Upper lobe of left lung (tissue), 4 donors: ENCODE measurements around the gene PSTPIP2.

ENCODE experiments used
- EP300 ChIP-seq, 4 donors: sonication (generic); formaldehyde crosslinking; IDR thresholded peaks; one replicate each; pipeline ENCODE4 v1.5.1; 2017; ENCODE audit warnings: antibody characterized with exemption in 4 of 4, control low read depth in 2 of 4
- POLR2A ChIP-seq, 4 donors: fragments of 450-650 bp; IDR thresholded peaks; one replicate each; pipeline ENCODE4 v1.5.1; 2016 to 2017; ENCODE audit warnings: antibody characterized with exemption in 4 of 4, mild to moderate bottlenecking in 2 of 4
- POLR2AphosphoS5 ChIP-seq, 2 donors: sonication (generic); formaldehyde crosslinking; IDR thresholded peaks; one replicate each; pipeline ENCODE4 v1.5.1; 2017; ENCODE audit warnings: antibody characterized with exemption in 2 of 2
- TF ChIP-seq, protein P1 (sequence below), 6 experiments: fragments of 450-650 bp in 4 of 6; fragments of 200-600 bp in 2 of 6; sonication (generic) in 2 of 6; IDR thresholded peaks; one replicate each; pipeline ENCODE4 v1.5.1; 2016 to 2019; ENCODE audit warnings: antibody characterized with exemption in 6 of 6

DNA sequence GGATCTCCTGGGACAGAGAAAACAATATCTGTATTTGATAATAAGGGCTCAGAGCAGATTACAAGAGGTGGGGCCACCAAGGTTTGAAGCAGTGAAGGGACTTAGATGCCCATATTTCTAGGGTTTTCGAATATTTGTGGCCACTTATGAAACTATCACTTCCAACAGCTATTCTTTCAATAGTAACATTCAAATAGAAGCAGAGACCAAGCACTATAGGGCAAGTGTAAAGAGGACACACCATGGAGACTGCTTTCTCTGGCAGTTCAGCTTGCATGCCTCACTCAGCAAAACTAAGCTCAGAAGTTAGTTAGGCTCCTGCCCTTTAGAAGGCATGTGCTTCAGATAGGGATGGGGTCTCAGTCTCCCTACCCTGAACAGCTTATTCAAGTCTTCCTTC is 10.3 kb downstream of the PSTPIP2 start:
- TF ChIP-seq, protein P1, sequence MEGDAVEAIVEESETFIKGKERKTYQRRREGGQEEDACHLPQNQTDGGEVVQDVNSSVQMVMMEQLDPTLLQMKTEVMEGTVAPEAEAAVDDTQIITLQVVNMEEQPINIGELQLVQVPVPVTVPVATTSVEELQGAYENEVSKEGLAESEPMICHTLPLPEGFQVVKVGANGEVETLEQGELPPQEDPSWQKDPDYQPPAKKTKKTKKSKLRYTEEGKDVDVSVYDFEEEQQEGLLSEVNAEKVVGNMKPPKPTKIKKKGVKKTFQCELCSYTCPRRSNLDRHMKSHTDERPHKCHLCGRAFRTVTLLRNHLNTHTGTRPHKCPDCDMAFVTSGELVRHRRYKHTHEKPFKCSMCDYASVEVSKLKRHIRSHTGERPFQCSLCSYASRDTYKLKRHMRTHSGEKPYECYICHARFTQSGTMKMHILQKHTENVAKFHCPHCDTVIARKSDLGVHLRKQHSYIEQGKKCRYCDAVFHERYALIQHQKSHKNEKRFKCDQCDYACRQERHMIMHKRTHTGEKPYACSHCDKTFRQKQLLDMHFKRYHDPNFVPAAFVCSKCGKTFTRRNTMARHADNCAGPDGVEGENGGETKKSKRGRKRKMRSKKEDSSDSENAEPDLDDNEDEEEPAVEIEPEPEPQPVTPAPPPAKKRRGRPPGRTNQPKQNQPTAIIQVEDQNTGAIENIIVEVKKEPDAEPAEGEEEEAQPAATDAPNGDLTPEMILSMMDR (IDR thresholded peaks at IDR 0.05): no peak
- TF ChIP-seq POLR2A (IDR thresholded peaks at IDR 0.05) (no peak), POLR2AphosphoS5 (IDR thresholded peaks at IDR 0.05) (no peak), EP300 (IDR thresholded peaks at IDR 0.05) (no peak)
